GM23248 (cell line): Measurements from ENCODE around the gene ACSL6. TPM values are rescaled to one million over a fixed set of nuclear protein-coding genes. Genes with fewer than 3 reads are reported as not detected.

Experiments
- DNase-seq: peaks from one replicate; pipeline ENCODE4 v3.0.0-alpha.2; 2015
- H2AFZ ChIP-seq: fragments of 200-600 bp; sonication (generic); 2 replicates; pipeline ENCODE4 v1.6.1; 2016; ENCODE audit warnings: antibody characterized with exemption
- H3F3A ChIP-seq: fragments of 200-600 bp; sonication (generic); 2 replicates; pipeline ENCODE4 v1.6.1; 2016; ENCODE audit warnings: mild to moderate bottlenecking, antibody characterized with exemption, mixed run types; ENCODE audit not compliant: insufficient read depth
- H3K27ac ChIP-seq: fragments of 200-600 bp; sonication (generic); 2 replicates; pipeline ENCODE4 v1.5.1; 2016; ENCODE audit warnings: mild to moderate bottlenecking
- H3K27me3 ChIP-seq: fragments of 200-600 bp; sonication (generic); replicated peaks from 2 replicates; pipeline ENCODE4 v1.6.1; 2016; ENCODE audit warnings: mild to moderate bottlenecking; ENCODE audit not compliant: insufficient read depth
- H3K36me3 ChIP-seq: fragments of 200-600 bp; sonication (generic); 2 replicates; pipeline ENCODE4 v1.6.1; 2016; ENCODE audit warnings: low read depth, mild to moderate bottlenecking
- H3K4me1 ChIP-seq: fragments of 200-600 bp; sonication (generic); 2 replicates; pipeline ENCODE4 v1.6.1; 2016; ENCODE audit warnings: mild to moderate bottlenecking; ENCODE audit not compliant: insufficient read depth
- H3K4me2 ChIP-seq: fragments of 200-600 bp; sonication (generic); one replicate; pipeline ENCODE4 v1.6.1; 2016; ENCODE audit warnings: mild to moderate bottlenecking; ENCODE audit not compliant: unreplicated experiment
- H3K4me3 ChIP-seq: fragments of 200-600 bp; sonication (generic); 2 replicates; pipeline ENCODE4 v1.5.1; 2016; ENCODE audit warnings: mild to moderate bottlenecking
- H3K79me2 ChIP-seq: fragments of 200-600 bp; sonication (generic); 2 replicates; pipeline ENCODE4 v1.6.1; 2016; ENCODE audit warnings: mild to moderate bottlenecking; ENCODE audit not compliant: insufficient read depth
- H3K9ac ChIP-seq: fragments of 200-600 bp; sonication (generic); 2 replicates; pipeline ENCODE4 v1.6.1; 2016; ENCODE audit warnings: mild to moderate bottlenecking
- H3K9me2 ChIP-seq: fragments of 200-600 bp; sonication (generic); 2 replicates; pipeline ENCODE4 v1.6.1; 2016; ENCODE audit warnings: mixed run types, mild to moderate bottlenecking, moderate library complexity; ENCODE audit not compliant: insufficient read depth
- H3K9me3 ChIP-seq: fragments of 200-600 bp; sonication (generic); one replicate; pipeline ENCODE4 v1.6.1; 2017; ENCODE audit warnings: low read depth
- H4K20me1 ChIP-seq: fragments of 200-600 bp; sonication (generic); 2 replicates; pipeline ENCODE4 v1.6.0; 2016; ENCODE audit not compliant: insufficient read depth
- EZH2 ChIP-seq: fragments of 200-600 bp; sonication (generic); IDR thresholded peaks from 2 replicates; pipeline ENCODE4 v1.6.1; 2018; ENCODE audit warnings: antibody characterized with exemption, mild to moderate bottlenecking; ENCODE audit not compliant: insufficient read depth, poor library complexity, severe bottlenecking
- EZH2phosphoT487 ChIP-seq: fragments of 200-600 bp; sonication (generic); IDR thresholded peaks from 2 replicates; pipeline ENCODE4 v1.6.1; 2018; ENCODE audit warnings: antibody characterized with exemption, moderate library complexity, mild to moderate bottlenecking, low read depth; ENCODE audit not compliant: insufficient read depth
- WGBS, 2 experiments: methylation state at CpG; one replicate each; pipeline ENCODE4 v1.1.6; 2015 to 2017; ENCODE audit warnings: low lambda C conversion rate in 2 of 2, low coverage in 1 of 2; ENCODE audit errors: missing lambda C conversion rate in 2 of 2; 5-methylcytosine and 5-hydroxymethylcytosine counted together
- in situ Hi-C: fragments of 300-500 bp; cut with MboI; formaldehyde crosslinking; loops from 2 replicates; pipeline ENCODE4 v1.15.0; 2020
- polyA plus RNA-seq: library from polyadenylated mRNA; unstranded; fragments of >200 nt; fragmentation: Nextera tagmentation; extraction: Ambion mirVana; gene quantifications from 2 replicates; pipeline ENCODE4 v1.2.1, GENCODE V29; 2016
- total RNA-seq: library from RNA; depleted of rRNA; stranded (reverse); fragments of >200 nt; shearing (Covaris generic); gene quantifications from 2 replicates; pipeline ENCODE4 v1.2.3, GENCODE V29; 2014

ACSL6 gene
- total and polyA plus RNA-seq, 2 experiments from 2014 or later = 0.11 TPM; not detected in 1

DNA sequence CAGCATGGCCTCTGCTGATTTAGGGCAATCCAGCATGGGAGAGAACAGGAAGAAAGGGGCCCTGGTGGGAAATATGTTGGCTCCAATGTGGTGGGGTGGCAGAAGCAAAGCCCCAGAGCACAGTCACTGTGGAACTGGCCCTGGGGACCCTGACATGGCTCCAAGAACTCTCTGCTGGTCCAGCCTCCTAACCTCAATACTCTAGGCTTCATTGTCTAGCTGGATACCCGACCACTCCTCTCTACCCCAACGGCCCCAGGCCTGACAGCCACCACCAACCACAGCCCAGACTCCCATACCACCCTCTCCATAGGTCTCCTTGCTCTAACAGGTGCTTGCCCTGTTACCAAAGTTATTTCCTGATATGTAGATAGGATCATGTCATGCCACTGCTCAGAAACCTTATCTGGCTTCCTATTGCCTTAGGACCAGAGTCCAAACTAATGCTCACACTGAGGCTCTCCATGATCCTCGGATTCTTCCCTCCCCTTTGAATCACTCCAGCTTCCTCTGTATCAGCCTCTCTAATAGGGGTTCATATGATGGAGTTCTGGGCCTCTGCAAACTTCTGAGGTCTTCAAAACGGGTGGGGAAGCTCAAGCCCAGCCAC is 12.9 kb downstream of the ACSL6 start:
- Histone ChIP-seq H2AFZ (no peak overlapping the region), H3K9ac (no peak overlapping the region), H3K27ac (no peak overlapping the region), H3K4me2 (no peak overlapping the region), H4K20me1 (no peaks in the 10 kb centered on the region), H3K27me3 (no peaks in the 10 kb centered on the region), H3K79me2 (no peaks in the 10 kb centered on the region), H3K9me3 (no peaks in the 10 kb centered on the region), H3K9me2 (no peaks in the 10 kb centered on the region), H3K4me1 (no peaks in the 10 kb centered on the region), H3F3A (no peaks in the 10 kb centered on the region), H3K4me3 (no peak overlapping the region), H3K36me3 (no peaks in the 10 kb centered on the region)
- 39 to 48% methylated on average over 4 of the region's 4 CpGs for WGBS, 2 experiments
- no peak for DNase-seq
- no peak for TF ChIP-seq EZH2
- no peak for TF ChIP-seq EZH2phosphoT487
- in situ Hi-C loops = no loop called here

DNA sequence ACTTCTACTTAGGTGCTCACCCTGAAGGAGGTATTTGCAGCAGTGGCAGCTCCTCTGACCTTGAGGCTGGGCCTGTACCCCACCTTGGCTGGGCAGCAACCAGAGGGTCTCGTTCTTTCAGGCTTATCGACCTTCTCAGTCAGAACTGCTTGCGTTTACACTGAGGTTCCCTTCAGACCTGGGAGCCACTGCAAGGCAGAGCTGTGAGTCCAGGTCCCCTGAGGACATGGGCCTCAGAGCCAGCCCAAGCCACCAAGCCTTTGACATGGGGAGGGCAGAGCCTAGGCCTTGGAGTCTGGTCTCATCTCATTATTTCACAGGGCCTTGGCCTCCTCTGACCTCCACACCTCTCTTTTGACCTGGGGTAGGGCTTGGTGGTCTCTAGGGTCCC is 13.7 kb downstream of the ACSL6 start:
- H4K20me1 ChIP-seq = no peaks in the 10 kb centered on the region
- no peaks in the 10 kb centered on the region for H3K27me3 ChIP-seq
- H3K4me1 ChIP-seq = no peaks in the 10 kb centered on the region
- TF ChIP-seq EZH2phosphoT487 (no peak), EZH2 (no peak)
- no peaks in the 10 kb centered on the region for H3K9me2 ChIP-seq
- no peaks in the 10 kb centered on the region for H3K36me3 ChIP-seq
- 70 to 89% methylated on average over 3 of the region's 3 CpGs for WGBS, 2 experiments
- in situ Hi-C loops = no loop called here
- H3K4me2 ChIP-seq = no peak overlapping the region
- H3K9ac ChIP-seq = no peak overlapping the region
- no peaks in the 10 kb centered on the region for H3K9me3 ChIP-seq
- no peak overlapping the region for H2AFZ ChIP-seq
- H3K79me2 ChIP-seq = no peaks in the 10 kb centered on the region
- no peak overlapping the region for H3K4me3 ChIP-seq
- H3K27ac ChIP-seq = no peak overlapping the region
- no peak for DNase-seq
- no peaks in the 10 kb centered on the region for H3F3A ChIP-seq

- Histone ChIP-seq H3K9me2 (no peaks in the 10 kb centered on the region), H3K4me2 (no peak overlapping the region), H4K20me1 (no peaks in the 10 kb centered on the region), H2AFZ (no peak overlapping the region), H3K36me3 (no peaks in the 10 kb centered on the region), H3K27ac (no peak overlapping the region), H3F3A (no peaks in the 10 kb centered on the region), H3K27me3 (no peaks in the 10 kb centered on the region), H3K4me1 (no peaks in the 10 kb centered on the region), H3K9me3 (no peaks in the 10 kb centered on the region), H3K4me3 (no peak overlapping the region), H3K79me2 (no peaks in the 10 kb centered on the region), H3K9ac (no peak overlapping the region)
- TF ChIP-seq EZH2phosphoT487 = no peak
- TF ChIP-seq EZH2 = no peak
- DNase-seq = no peak
- in situ Hi-C loops = no loop called here
- WGBS, 2 experiments = 70 to 77% methylated on average over 5 of the region's 5 CpGs
Measured at GRCh38 chr5:131997026-131997726, 14.3 kb downstream of the ACSL6 start.

GRCh38 chr5:131996210-131997025 is 15.0 kb downstream of the ACSL6 start:
- no peak for TF ChIP-seq EZH2phosphoT487
- no peak for TF ChIP-seq EZH2
- H2AFZ ChIP-seq = no peak overlapping the region
- H3K36me3 ChIP-seq = no peaks in the 10 kb centered on the region
- no peaks in the 10 kb centered on the region for H3K4me1 ChIP-seq
- no peak overlapping the region for H3K4me3 ChIP-seq
- no peak overlapping the region for H3K4me2 ChIP-seq
- H3K9me3 ChIP-seq = no peaks in the 10 kb centered on the region
- H3F3A ChIP-seq = no peaks in the 10 kb centered on the region
- H4K20me1 ChIP-seq = no peaks in the 10 kb centered on the region
- no peak for DNase-seq
- in situ Hi-C loops = no loop called here
- H3K9me2 ChIP-seq = no peaks in the 10 kb centered on the region
- WGBS, 2 experiments = 32 to 36% methylated on average over 6 of the region's 6 CpGs
- H3K27ac ChIP-seq = no peak overlapping the region
- H3K27me3 ChIP-seq = no peaks in the 10 kb centered on the region
- no peak overlapping the region for H3K9ac ChIP-seq
- no peaks in the 10 kb centered on the region for H3K79me2 ChIP-seq
